VCaP (cell line): Measurements from ENCODE around the gene DBN1.

Source experiments
- H3K27ac ChIP-seq: fragments of 450-650 bp; 2 replicates; pipeline ENCODE4 v1.5.1; 2017
- TF ChIP-seq, protein P1 (sequence below): fragments of 450-650 bp; conservative IDR thresholded peaks from 2 replicates; pipeline ENCODE4 v1.5.1; 2017; ENCODE audit warnings: mild to moderate bottlenecking, moderate library complexity

DBN1 gene

DNA sequence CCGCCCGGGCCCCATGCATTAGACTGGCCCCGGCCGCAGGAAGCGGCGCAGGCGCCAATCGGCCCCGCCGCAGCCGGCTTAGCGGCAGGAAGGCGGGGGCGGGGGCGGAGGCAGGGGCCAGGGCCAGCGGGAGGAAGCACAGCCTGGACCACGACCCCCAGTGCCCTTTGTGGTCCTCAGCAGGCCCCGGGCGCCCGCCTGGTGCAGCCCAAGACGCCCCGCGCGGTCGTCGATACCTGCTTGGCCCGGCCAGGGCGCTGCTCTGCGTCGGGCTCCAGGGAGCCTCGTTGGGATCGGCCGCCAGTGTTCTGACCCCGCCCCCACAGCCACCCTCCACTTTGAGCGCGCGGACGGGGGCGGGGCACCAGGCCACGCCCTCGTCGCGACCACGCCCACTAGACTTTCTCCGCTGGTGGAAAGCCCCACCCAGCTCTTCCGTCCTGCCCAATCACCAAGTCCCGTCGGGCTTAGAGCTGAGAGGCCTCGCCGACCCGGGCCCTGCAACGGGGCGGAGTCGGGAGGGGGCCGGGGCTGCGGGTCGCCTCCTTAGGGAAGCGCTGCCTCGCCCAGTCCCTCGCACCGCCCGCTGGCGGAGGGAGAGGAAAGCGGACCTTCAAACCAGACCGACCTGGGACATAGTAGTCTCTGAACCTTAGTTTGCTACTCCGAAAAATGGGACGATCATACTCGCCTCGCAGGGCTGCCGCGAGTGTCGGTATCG is 24.0 kb upstream of the DBN1 start, which contains the start of gene PDLIM7:
Gene PDLIM7 (minus strand): TSS at position 313 of the 721 bp plus-strand sequence. CDS start 1,092 bp downstream, outside the sequence.
- peak within 1 kb of the TSS; percentile 80 for H3K27ac ChIP-seq
- TF ChIP-seq, protein P1, sequence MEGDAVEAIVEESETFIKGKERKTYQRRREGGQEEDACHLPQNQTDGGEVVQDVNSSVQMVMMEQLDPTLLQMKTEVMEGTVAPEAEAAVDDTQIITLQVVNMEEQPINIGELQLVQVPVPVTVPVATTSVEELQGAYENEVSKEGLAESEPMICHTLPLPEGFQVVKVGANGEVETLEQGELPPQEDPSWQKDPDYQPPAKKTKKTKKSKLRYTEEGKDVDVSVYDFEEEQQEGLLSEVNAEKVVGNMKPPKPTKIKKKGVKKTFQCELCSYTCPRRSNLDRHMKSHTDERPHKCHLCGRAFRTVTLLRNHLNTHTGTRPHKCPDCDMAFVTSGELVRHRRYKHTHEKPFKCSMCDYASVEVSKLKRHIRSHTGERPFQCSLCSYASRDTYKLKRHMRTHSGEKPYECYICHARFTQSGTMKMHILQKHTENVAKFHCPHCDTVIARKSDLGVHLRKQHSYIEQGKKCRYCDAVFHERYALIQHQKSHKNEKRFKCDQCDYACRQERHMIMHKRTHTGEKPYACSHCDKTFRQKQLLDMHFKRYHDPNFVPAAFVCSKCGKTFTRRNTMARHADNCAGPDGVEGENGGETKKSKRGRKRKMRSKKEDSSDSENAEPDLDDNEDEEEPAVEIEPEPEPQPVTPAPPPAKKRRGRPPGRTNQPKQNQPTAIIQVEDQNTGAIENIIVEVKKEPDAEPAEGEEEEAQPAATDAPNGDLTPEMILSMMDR: peak; percentile 53

DNA sequence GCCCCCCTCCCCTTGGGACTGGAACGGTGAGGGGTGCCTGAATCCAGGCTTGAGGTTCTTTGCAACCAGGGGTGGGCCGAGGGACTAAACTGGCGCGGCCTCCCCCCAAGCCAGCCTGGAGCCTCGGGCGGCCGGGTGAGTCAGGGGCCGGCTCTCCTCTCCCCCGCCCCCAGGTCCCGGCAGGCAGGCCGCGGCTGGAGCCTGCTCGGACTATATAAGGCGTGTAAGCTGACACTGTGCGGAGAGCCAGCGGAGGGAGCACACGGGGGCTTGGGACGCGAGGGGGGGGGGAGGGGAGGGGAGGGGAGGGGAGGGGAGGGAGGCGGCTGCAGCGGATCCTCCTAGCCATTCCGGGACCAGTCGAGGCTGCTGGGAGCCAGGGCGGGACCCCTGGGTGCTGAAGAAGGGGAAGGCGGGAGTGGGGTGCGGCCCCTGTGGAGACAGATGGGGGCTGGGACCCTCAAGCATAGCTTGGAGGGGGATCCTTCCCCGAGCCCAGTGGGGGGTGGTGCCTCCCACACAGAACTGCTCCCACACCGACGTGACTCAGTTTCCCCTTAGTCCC is 23.4 kb upstream of the DBN1 start:
- TF ChIP-seq, protein P1: no peak
- peak overlapping the region; percentile 80 for H3K27ac ChIP-seq

DNA sequence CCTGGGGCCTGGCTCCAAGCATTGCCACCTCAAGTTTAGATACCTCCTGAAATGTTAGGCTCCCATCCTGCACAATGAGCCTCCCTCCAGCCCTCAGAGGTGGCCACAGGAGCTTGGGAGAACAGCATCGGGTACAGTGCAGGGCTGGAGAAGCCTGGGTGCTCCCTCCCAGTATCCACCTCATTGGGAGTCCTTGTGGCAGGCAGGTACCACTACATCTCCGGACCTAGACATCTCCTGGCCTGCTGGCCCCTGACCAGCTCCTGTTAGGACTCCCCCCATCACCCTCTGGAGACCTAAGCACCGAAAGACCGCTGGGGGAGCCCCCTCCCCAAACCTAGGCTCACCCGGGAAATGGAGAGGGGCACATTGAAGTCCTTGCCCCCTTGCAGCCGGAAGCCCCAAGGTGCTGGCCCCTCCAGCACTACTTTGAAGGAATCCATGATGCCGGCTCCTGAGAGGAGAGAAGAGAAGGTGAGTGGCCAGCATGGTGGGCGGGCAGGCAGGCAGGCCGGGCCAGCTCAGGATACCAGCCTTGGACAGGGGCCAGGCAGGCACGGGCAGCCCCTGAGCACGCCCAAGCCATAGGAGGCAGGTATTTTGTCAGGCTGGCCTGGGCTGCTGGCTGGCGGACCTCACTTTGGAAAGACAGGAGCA is 22.8 kb upstream of the DBN1 start:
- TF ChIP-seq, protein P1: peak; percentile 47
- H3K27ac ChIP-seq: peak overlapping the region; percentile 80

DNA sequence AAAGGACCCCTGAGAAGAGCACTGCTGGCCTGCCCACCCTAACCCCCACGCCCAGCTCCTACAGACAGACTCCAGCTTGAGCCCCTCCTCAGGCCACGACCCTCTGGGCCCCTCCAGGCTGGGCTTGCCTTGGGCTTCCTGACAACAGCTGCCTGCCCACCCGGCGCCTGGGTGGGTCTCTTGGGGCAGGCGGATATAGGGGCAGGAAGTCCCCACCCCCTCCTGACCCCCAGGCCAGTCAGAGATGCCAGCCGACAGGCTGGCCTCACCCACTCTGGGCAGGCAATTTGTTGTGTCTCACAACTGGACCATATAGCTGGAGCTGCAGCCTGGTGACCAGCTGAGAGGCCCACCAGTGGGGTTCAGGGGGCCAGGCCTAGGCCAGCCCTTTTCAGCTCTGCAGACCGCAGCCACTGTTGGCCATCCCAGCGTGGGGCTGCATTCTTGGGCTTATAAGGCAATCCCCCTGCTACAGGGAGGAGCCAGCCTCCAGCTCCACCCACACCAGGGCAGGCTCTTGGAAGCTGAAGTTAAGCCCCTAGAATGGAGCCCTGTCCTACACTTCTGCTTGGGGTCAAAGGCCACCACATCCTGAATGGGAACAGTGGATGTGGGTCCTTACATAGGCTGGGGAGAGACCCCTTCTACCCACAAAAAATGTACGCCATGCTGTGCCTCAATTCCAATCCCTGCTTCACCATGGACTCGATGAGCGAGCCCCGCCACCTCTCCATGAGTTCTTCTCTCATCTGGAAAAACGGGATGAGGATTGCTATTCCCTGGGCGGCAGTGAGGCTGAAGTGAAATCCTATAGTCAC is 22.0 kb upstream of the DBN1 start:
- TF ChIP-seq, protein P1: no peak
- H3K27ac ChIP-seq: peak overlapping the region; percentile 80

DNA sequence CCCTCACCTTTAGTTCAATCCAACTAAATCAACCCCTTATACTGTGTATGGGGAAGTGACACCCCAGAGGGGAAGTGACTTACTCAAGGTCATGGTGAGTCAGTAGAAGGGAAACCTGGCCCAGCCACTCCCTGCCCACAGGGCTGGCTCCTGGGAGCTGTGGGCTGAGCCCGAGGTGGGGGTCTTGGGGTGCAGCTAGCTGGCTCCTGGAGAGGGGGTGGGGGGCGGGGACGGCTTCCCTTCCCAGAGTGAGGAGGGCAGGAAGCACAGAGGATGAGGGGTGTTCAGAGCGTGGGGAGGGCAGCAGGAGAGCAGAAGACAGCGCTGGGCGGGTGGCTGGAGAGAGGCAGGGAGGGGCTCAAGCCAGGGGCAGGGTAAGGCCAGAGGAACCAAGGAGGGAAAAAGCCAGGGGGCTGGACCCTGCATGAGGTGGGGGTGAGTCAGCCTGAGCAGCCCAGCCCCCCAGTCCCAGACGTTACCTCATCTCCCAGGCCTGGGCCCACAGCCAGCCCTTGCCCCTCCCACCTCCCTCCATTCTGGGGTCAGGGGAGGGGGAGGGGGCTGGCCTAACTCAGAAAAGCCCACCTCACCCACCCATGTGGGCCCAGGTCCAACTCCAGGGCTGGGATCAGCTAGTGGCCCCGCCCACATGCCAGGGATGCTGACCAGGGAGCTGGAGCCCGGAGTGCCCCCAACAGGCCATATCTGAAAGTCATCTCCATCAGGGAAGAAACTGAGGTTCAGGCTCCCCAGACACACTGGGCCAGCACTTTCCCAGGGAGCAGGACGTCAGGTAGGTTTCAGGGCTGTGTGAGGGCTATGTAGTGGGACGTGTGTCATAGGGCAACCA is 21.1 kb upstream of the DBN1 start:
- TF ChIP-seq, protein P1: 0 out of 2 replicates have a peak, but pooled peaks have one; percentile 19
- no peak overlapping the region for H3K27ac ChIP-seq

DNA sequence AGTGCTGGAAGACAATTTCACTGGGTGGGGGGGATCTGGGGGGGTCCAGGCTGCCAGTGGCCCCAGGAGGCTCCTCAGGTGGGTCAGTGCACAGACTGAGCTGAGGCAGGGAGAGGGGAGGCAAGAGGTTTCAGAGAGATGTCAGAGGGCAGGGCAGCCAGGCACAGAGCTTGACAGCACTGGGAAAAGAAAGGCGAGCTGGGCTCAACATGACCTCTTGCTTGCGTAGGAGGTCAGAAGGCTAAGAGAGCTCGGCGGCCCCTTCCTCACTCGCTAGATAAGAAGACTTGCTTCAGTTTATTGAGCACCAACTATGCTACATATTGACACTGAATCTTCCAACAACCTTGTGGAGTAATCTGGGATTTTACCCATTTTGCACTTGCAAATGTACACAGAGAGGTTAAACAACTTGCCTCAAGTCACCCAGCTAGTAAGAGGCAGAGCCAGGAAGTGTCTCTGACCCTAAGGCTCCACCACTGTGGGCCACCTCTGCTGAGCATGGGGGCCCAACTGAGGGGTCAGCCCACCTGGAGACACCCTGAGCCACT is 20.4 kb upstream of the DBN1 start:
- no peak overlapping the region for H3K27ac ChIP-seq
- TF ChIP-seq, protein P1: no peak
